Measurements from ENCODE around the gene SGSM2.

DNA sequence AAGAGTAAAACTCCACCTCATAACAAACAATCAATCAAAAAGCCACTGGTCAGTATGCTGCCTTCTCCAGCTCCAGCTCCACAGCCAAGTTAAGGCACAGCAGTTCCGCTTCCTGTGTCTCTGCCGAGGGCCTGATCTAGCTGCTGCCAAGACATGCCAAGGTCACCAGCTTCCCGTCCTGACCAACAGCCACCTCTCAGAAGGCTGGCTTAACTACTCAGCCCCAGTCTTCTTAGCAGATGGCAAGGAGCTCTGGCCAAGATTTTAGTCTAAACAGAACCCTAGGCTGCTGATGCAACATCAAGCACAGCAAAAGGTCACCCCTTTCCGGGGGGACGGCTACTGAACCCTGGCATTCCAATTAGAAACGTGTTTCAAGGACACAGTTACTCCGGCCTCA, 81.3 kb downstream of the SGSM2 start:
- TF ChIP-seq, protein P1, sequence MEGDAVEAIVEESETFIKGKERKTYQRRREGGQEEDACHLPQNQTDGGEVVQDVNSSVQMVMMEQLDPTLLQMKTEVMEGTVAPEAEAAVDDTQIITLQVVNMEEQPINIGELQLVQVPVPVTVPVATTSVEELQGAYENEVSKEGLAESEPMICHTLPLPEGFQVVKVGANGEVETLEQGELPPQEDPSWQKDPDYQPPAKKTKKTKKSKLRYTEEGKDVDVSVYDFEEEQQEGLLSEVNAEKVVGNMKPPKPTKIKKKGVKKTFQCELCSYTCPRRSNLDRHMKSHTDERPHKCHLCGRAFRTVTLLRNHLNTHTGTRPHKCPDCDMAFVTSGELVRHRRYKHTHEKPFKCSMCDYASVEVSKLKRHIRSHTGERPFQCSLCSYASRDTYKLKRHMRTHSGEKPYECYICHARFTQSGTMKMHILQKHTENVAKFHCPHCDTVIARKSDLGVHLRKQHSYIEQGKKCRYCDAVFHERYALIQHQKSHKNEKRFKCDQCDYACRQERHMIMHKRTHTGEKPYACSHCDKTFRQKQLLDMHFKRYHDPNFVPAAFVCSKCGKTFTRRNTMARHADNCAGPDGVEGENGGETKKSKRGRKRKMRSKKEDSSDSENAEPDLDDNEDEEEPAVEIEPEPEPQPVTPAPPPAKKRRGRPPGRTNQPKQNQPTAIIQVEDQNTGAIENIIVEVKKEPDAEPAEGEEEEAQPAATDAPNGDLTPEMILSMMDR (IDR thresholded peaks at IDR 0.05; ENCODE audit: insufficient read depth, low read length, poor library complexity, severe bottlenecking), result no peak
- no peak for TF ChIP-seq EZH2phosphoT487 (conservative IDR thresholded peaks at IDR 0.05; ENCODE audit: low read length)
